ENCODE measurements around the gene NOX1. TPM values are rescaled to one million over a fixed set of nuclear protein-coding genes. Genes with fewer than 3 reads are reported as not detected.
"Not testable (repeated sequence)": the region's sequence is repeated elsewhere in the genome, so short reads cannot be mapped to it uniquely, and the experiment has no call there.

Gene NOX1
- total and polyA plus RNA-seq, 2 of the 13 experiments (the other 11 are each of a cell fraction or from before 2014, with no cell fraction given), result 0.07 TPM; not detected in 1

- TF ChIP-seq ZNF101 (CRISPR knock-in tag; IDR thresholded peaks at IDR 0.05; ENCODE audit: borderline replicate concordance, low read depth) (no peak), IRF2 (CRISPR knock-in tag; IDR thresholded peaks at IDR 0.05) (no peak), HMGXB4 (CRISPR knock-in tag; IDR thresholded peaks at IDR 0.05; ENCODE audit: borderline replicate concordance in 1 of 2, low read depth in 1 of 2) (no peak), ZSCAN31 (CRISPR knock-in tag; IDR thresholded peaks at IDR 0.05; ENCODE audit: low read depth) (no peak)
Observed at GRCh38 chrX:100797359-100797758, 76.8 kb downstream of the NOX1 start (continued).

- H4K20me1 ChIP-seq (ENCODE audit: insufficient read depth, low read length); CTCF ChIA-PET (ENCODE audit: low intra/inter-chr PET ratio, low total read pairs); H3K36me3 ChIP-seq (replicated peaks in 1 of 2; ENCODE audit: control insufficient read depth in 1 of 2, insufficient read depth in 2 of 2, low read length in 2 of 2); BruUV-seq (replicated peaks); intact Hi-C loops (cut with micrococcal nuclease; ENCODE audit: unreplicated experiment); H3K4me3 ChIP-seq (replicated peaks in 1 of 3; ENCODE audit: insufficient read depth in 1 of 3, low read depth in 2 of 3, low read length in 3 of 3); H3K27me3 ChIP-seq (ENCODE audit: control insufficient read depth in 1 of 2, insufficient read depth in 2 of 2, low read length in 2 of 2); H2AFZ ChIP-seq (ENCODE audit: low read length); POLR2A ChIA-PET; H3K9ac ChIP-seq (ENCODE audit: insufficient read depth, low read depth, low read length); DNase-seq (ENCODE audit: low spot score); H3K4me1 ChIP-seq (ENCODE audit: insufficient read depth, low read length); H3K27ac ChIP-seq (ENCODE audit: extremely low read length, insufficient read depth, low read length); H3K9me3 ChIP-seq (ENCODE audit: low read length); H3K4me2 ChIP-seq (ENCODE audit: low read depth, low read length); H3K79me2 ChIP-seq (ENCODE audit: insufficient read depth, low read length); in situ Hi-C loops (cut with HindIII; ENCODE audit: extremely low pct_ligation_motif_present, low pct_unique_long_range_greater_than_20kb); ATAC-seq; FAIRE-seq: not testable (repeated sequence)
- 0% methylated on average over 1 of the region's 7 CpGs for WGBS (ENCODE audit: low lambda C conversion rate)
Observed at GRCh38 chrX:100796371-100796770, 77.8 kb downstream of the NOX1 start.

Small RNAs within 50 kb of the gene (small RNA-seq; reads per million reads assigned to genes)
- gene RF00411 (ENCODE audit: insufficient read depth in 2 of 3, insufficient read length in 3 of 3, low read depth in 2 of 3, low replicate concordance in 1 of 3), result 0 reads per million in 3 experiments

Other genes starting within 250 kb of the NOX1 start
- gene TSPAN6, start 237.6 kb downstream of the NOX1 start, total RNA-seq (2016; rRNA removed; fragmentation: Illumina TruSeq; extraction: Trizol), result 78.4 and 133 TPM in 2 replicates
- gene TSPAN6, start 237.6 kb downstream of the NOX1 start, polyA plus RNA-seq (2011; rRNA removed), result 51.2 and 78.9 TPM in 2 replicates
- gene SRPX2, start 230.2 kb downstream of the NOX1 start, total RNA-seq (2016; rRNA removed; fragmentation: Illumina TruSeq; extraction: Trizol), result 1.5 and 1.6 TPM in 2 replicates
- 4.6 and 6.7 TPM in 2 replicates for gene SRPX2, start 230.2 kb downstream of the NOX1 start, polyA plus RNA-seq (2011; rRNA removed)
- 0.67 and 0.73 TPM in 2 replicates for gene SYTL4, start 142.2 kb downstream of the NOX1 start, total RNA-seq (2016; rRNA removed; fragmentation: Illumina TruSeq; extraction: Trizol)
- 0.22 and 0.41 TPM in 2 replicates for gene SYTL4, start 142.2 kb downstream of the NOX1 start, polyA plus RNA-seq (2011; rRNA removed)
- gene CSTF2, start 54.0 kb downstream of the NOX1 start, total RNA-seq (2016; rRNA removed; fragmentation: Illumina TruSeq; extraction: Trizol), result 26.7 and 37.1 TPM in 2 replicates
- gene CSTF2, start 54.0 kb downstream of the NOX1 start, polyA plus RNA-seq (2011; rRNA removed), result 17.5 and 19.7 TPM in 2 replicates
- not detected in 2 replicates for gene XKRX, start 54.6 kb upstream of the NOX1 start, total RNA-seq (2016; rRNA removed; fragmentation: Illumina TruSeq; extraction: Trizol)
- gene XKRX, start 54.6 kb upstream of the NOX1 start, polyA plus RNA-seq (2011; rRNA removed), result not detected in 2 replicates
- gene ARL13A, start 95.3 kb upstream of the NOX1 start, total RNA-seq (2016; rRNA removed; fragmentation: Illumina TruSeq; extraction: Trizol), result not detected in 2 replicates
- gene ARL13A, start 95.3 kb upstream of the NOX1 start, polyA plus RNA-seq (2011; rRNA removed), result not detected in 2 replicates
- gene TRMT2B, start 177.8 kb upstream of the NOX1 start, total RNA-seq (2016; rRNA removed; fragmentation: Illumina TruSeq; extraction: Trizol), result 11.2 and 13.0 TPM in 2 replicates
- gene TRMT2B, start 177.8 kb upstream of the NOX1 start, polyA plus RNA-seq (2011; rRNA removed), result 6.7 and 7.0 TPM in 2 replicates
- not detected in 2 replicates for gene TMEM35A, start 204.5 kb upstream of the NOX1 start, total RNA-seq (2016; rRNA removed; fragmentation: Illumina TruSeq; extraction: Trizol)
- 0.03 TPM in 1 of 2 replicates, not detected in the other for gene TMEM35A, start 204.5 kb upstream of the NOX1 start, polyA plus RNA-seq (2011; rRNA removed)
- 26.5 and 38.2 TPM in 2 replicates for gene CENPI, start 223.8 kb upstream of the NOX1 start, total RNA-seq (2016; rRNA removed; fragmentation: Illumina TruSeq; extraction: Trizol)
- 3.4 and 5.1 TPM in 2 replicates for gene CENPI, start 223.8 kb upstream of the NOX1 start, polyA plus RNA-seq (2011; rRNA removed)